Hepatocyte (in vitro differentiated cells): ENCODE data around the gene TMEM170B. TPM values are rescaled to one million over a fixed set of nuclear protein-coding genes. Genes with fewer than 3 reads are reported as not detected.

Experiments used
- DNase-seq: peaks from one replicate; pipeline ENCODE4 v3.0.0-alpha.2; 2016; ENCODE audit warnings: low spot score
- H2AFZ ChIP-seq: fragments of 200-600 bp; sonication (generic); 2 replicates; pipeline ENCODE4 v1.6.0; 2016; ENCODE audit warnings: antibody characterized with exemption, mild to moderate bottlenecking
- H3K27ac ChIP-seq: fragments of 200-600 bp; sonication (generic); 2 replicates; pipeline ENCODE4 v1.5.1; 2016; ENCODE audit warnings: mild to moderate bottlenecking
- H3K27me3 ChIP-seq: fragments of 200-600 bp; sonication (generic); 2 replicates; pipeline ENCODE4 v1.6.1; 2016
- H3K36me3 ChIP-seq: fragments of 200-600 bp; sonication (generic); replicated peaks from 2 replicates; pipeline ENCODE4 v1.5.1; 2016; ENCODE audit warnings: low read depth; ENCODE audit not compliant: insufficient read depth
- H3K4me1 ChIP-seq: fragments of 200-600 bp; sonication (generic); 2 replicates; pipeline ENCODE4 v1.5.1; 2016; ENCODE audit warnings: mild to moderate bottlenecking, moderate library complexity; ENCODE audit not compliant: insufficient read depth
- H3K4me2 ChIP-seq: fragments of 200-600 bp; sonication (generic); 2 replicates; pipeline ENCODE4 v1.6.0; 2016
- H3K4me3 ChIP-seq: fragments of 200-600 bp; sonication (generic); 2 replicates; pipeline ENCODE4 v1.5.1; 2016; ENCODE audit warnings: mild to moderate bottlenecking
- H3K79me2 ChIP-seq: fragments of 200-600 bp; sonication (generic); 2 replicates; pipeline ENCODE4 v1.6.0; 2017; ENCODE audit warnings: mild to moderate bottlenecking
- H3K9me2 ChIP-seq: fragments of 200-600 bp; sonication (generic); replicated peaks from 2 replicates; pipeline ENCODE4 v1.6.0; 2017; ENCODE audit warnings: mild to moderate bottlenecking; ENCODE audit not compliant: insufficient read depth
- H3K9me3 ChIP-seq: fragments of 200-600 bp; sonication (generic); 2 replicates; pipeline ENCODE4 v1.5.1; 2016; ENCODE audit warnings: low read depth, mild to moderate bottlenecking
- H4K20me1 ChIP-seq: fragments of 200-600 bp; sonication (generic); 2 replicates; pipeline ENCODE4 v1.6.0; 2016; ENCODE audit warnings: mild to moderate bottlenecking; ENCODE audit not compliant: insufficient read depth, poor library complexity, severe bottlenecking
- CTCF ChIP-seq: fragments of 200-600 bp; sonication (generic); IDR thresholded peaks from 2 replicates; pipeline ENCODE4 v1.5.1; 2016; ENCODE audit warnings: antibody characterized with exemption, mild to moderate bottlenecking; ENCODE audit not compliant: poor library complexity
- EZH2 ChIP-seq: fragments of 200-600 bp; sonication (generic); IDR thresholded peaks from 2 replicates; pipeline ENCODE4 v1.6.1; 2016; ENCODE audit warnings: antibody characterized with exemption, mild to moderate bottlenecking, borderline replicate concordance
- EZH2phosphoT487 ChIP-seq: fragments of 200-600 bp; sonication (generic); IDR thresholded peaks from one replicate; pipeline ENCODE4 v1.6.1; 2018; ENCODE audit warnings: antibody characterized with exemption, mild to moderate bottlenecking, low read depth, moderate library complexity; ENCODE audit not compliant: unreplicated experiment, severe bottlenecking
- WGBS: methylation state at CpG from one replicate; pipeline ENCODE4 v1.1.6; 2016; ENCODE audit warnings: low lambda C conversion rate; ENCODE audit errors: missing lambda C conversion rate; 5-methylcytosine and 5-hydroxymethylcytosine counted together
- polyA plus RNA-seq: library from polyadenylated mRNA; unstranded; fragments of >200 nt; fragmentation: Nextera tagmentation; extraction: Ambion mirVana; gene quantifications from 2 replicates; pipeline ENCODE4 v1.2.1, GENCODE V29; 2016
- total RNA-seq: library from RNA; depleted of rRNA; stranded (reverse); fragments of >200 nt; gene quantifications from 2 replicates; pipeline ENCODE4 v1.2.3, GENCODE V29; 2014

TMEM170B gene
- total and polyA plus RNA-seq, 2 experiments from 2014 or later: 0.82 to 6.5 TPM

- no peak overlapping the region for H2AFZ ChIP-seq
- 93% methylated on average over 2 of the region's 2 CpGs for WGBS
- H3K36me3 ChIP-seq: no peaks in the 10 kb centered on the region
- no peaks in the 10 kb centered on the region for H3K79me2 ChIP-seq
- H3K27ac ChIP-seq: no peak overlapping the region
- no peaks in the 10 kb centered on the region for H4K20me1 ChIP-seq
- TF ChIP-seq CTCF (no peak), EZH2 (no peak), EZH2phosphoT487 (no peak)
- H3K9me2 ChIP-seq: no peaks in the 10 kb centered on the region
- no peak overlapping the region for H3K4me2 ChIP-seq
- no peaks in the 10 kb centered on the region for H3K9me3 ChIP-seq
- H3K27me3 ChIP-seq: no peaks in the 10 kb centered on the region
- no peak overlapping the region for H3K4me3 ChIP-seq
- no peaks in the 10 kb centered on the region for H3K4me1 ChIP-seq
- no peak for DNase-seq
Observed at GRCh38 chr6:11623272-11623671, 85.7 kb downstream of the TMEM170B start.

- 88% methylated on average over 8 of the region's 8 CpGs for WGBS
- Histone ChIP-seq H3K9me3 (no peaks in the 10 kb centered on the region), H3K4me2 (no peak overlapping the region), H3K4me3 (no peak overlapping the region), H3K36me3 (no peaks in the 10 kb centered on the region), H3K4me1 (no peaks in the 10 kb centered on the region), H4K20me1 (no peaks in the 10 kb centered on the region), H3K27ac (no peak overlapping the region), H3K79me2 (no peaks in the 10 kb centered on the region), H2AFZ (no peak overlapping the region), H3K9me2 (no peaks in the 10 kb centered on the region), H3K27me3 (no peaks in the 10 kb centered on the region)
- no peak for DNase-seq
- TF ChIP-seq EZH2 (no peak), CTCF (no peak), EZH2phosphoT487 (no peak)
Observed at GRCh38 chr6:11625302-11625701, 87.8 kb downstream of the TMEM170B start.

- H3K27me3 ChIP-seq: no peaks in the 10 kb centered on the region
- no peaks in the 10 kb centered on the region for H4K20me1 ChIP-seq
- no peak overlapping the region for H3K4me2 ChIP-seq
- no peak for DNase-seq
- no peaks in the 10 kb centered on the region for H3K9me2 ChIP-seq
- no peaks in the 10 kb centered on the region for H3K9me3 ChIP-seq
- no peak overlapping the region for H2AFZ ChIP-seq
- 94% methylated on average over 8 of the region's 8 CpGs for WGBS
- TF ChIP-seq EZH2phosphoT487: no peak
- no peak for TF ChIP-seq CTCF
- no peak for TF ChIP-seq EZH2
- H3K36me3 ChIP-seq: no peaks in the 10 kb centered on the region
- H3K4me1 ChIP-seq: no peaks in the 10 kb centered on the region
- H3K27ac ChIP-seq: no peak overlapping the region
- no peaks in the 10 kb centered on the region for H3K79me2 ChIP-seq
- no peak overlapping the region for H3K4me3 ChIP-seq
Observed at GRCh38 chr6:11626356-11626755, 88.8 kb downstream of the TMEM170B start.

GRCh38 chr6:11628562-11628961 lies 91.0 kb downstream of the TMEM170B start:
- no peaks in the 10 kb centered on the region for H3K9me2 ChIP-seq
- no peaks in the 10 kb centered on the region for H3K9me3 ChIP-seq
- no peak for DNase-seq
- H3K4me3 ChIP-seq: no peak overlapping the region
- H3K27me3 ChIP-seq: no peaks in the 10 kb centered on the region
- H3K27ac ChIP-seq: no peak overlapping the region
- peaks cover 3% of the 10 kb centered on the region for H3K4me1 ChIP-seq
- no peaks in the 10 kb centered on the region for H4K20me1 ChIP-seq
- no peak for TF ChIP-seq CTCF
- no peak for TF ChIP-seq EZH2phosphoT487
- no peak for TF ChIP-seq EZH2
- no peaks in the 10 kb centered on the region for H3K36me3 ChIP-seq
- no peak overlapping the region for H3K4me2 ChIP-seq
- no peak overlapping the region for H2AFZ ChIP-seq
- no peaks in the 10 kb centered on the region for H3K79me2 ChIP-seq
